Stimulated activated CD8-positive, alpha-beta memory T cell treated with anti-CD3 and anti-CD28 coated beads, Interleukin-15, amount 100 ng/mL, for 24 hours (primary cell): ENCODE measurements around the gene KLF9.

ENCODE experiments used
- DNase-seq: peaks from one replicate; pipeline ENCODE4 v3.0.0-alpha.2; 2020; ENCODE audit warnings: low read depth

Gene KLF9

DNA sequence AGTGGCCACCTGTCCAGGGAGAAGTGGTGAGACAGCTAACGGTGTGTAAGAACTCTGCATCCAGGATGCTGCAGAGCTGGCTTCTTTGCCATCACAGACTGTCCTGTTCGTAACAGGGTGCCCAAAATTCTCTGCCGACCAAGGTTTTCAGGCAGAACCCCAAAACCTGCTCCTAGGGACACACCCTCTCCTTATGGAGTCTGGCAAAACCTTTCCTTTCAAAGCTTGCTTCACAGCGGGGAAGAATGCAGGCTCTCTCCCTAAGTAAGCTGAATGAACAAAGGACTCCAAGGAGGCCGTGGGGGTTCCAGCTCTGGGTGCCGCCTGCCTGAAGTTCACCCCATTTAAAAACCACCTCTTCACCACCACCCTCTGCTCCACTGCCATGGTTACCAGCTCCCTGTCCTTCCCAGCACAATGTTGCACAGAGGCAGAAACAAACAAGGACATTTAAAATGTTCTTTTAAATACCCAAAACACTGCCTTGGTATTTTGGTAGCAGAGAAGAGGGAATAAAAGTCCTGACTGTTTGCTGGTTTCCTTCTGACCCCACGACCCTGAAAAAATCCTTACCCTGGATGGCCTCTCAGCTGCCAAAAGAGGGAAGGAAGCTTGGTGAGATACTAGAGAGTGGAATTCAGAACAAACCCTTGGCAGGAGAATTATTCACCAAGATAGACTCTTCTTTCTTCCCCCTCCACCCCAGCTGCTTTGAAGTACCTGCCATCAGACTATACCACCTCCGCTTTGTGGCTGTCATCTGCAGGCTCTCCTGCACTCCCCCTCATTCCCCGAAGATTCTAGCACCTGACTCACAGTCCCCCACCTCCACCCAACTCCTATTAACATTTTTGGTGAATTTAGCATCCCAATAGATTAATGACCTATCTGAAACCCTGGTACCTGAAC is 7.1 kb upstream of the KLF9 start:
- DNase-seq, result no peak

DNA sequence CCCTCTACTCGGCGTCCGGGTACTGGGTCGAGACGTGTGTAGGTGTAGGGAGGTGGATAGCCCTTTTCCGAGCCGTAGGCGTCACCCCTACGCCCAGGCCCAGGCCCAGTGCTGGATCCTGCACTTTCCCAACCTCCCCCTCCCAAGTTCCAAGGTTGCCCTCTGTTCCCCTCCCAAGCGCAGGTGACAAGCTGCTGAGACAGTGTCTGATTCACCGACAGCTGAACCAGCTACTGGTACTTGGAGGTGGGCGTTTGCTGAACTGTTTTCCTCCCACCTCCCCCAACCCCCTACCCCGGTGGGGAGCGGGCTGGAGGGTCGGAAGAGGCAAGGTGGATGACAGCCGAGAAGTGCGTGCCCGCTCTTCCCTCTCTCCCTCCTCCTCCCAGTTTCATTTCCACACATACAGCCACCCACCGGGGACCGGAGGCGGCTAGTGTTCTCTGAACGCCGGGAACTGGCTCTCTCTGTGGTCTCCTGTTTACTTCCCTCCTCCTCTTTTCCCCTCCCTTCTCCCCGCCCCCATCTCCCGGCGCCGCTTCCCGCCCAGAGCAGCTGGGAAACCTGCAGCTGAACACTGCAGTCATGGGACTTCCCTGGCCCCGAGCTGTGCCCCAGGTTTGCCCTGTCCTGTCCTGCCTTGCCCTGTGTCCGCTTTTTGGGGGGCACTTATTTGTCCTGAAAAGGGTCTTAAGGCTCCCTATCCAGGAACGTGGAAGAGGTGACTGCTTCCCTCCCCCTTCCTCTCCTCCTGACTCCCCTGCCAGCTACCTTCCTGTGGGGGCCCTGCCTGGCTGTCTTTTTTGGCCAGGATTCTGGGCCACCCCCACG is 6.2 kb upstream of the KLF9 start:
- DNase-seq, result peak; percentile 15

GRCh38 chr9:70419556-70420440 is 5.3 kb upstream of the KLF9 start:
- DNase-seq, result peak; percentile 60

DNA sequence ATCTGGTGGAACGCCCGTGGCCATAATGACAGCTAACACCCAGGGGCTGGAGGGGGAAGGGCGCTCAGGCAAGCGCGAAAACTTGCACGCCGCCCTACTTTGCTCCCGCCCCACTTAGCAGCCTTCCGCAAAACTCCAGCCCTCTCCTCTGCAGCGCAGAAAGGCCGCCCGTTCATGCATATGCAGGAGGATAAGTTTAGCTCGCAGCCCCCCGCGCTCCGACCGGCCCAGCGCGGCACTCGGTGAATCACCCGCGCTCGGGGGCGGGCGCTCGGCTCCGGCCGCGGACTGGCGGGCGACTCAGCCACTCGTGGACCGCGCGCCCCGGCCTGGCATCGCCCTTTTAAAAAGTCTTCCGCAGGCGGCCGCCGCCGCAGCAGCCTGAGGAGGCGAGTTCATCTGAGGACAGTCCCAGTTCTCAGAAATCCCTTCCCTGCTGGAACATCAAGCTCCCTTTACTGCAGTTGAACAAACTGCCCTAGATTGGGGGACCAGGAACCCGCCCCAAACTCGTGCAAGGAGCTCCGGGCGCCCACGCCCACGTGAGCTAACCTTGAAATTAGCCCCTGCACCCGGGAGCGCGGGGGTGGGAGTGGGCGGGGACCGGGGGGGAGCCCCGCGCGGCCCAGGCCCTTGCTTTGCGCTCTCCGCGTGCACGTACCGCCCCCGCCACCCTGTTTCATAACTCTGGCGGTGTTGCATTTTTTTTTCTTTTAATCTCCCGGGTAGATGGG is 4.5 kb upstream of the KLF9 start:
- peak; percentile 46 for DNase-seq

- DNase-seq, result no peak
Observed at GRCh38 chr9:70415476-70415875, 1.0 kb upstream of the KLF9 start.

GRCh38 chr9:70415041-70415440 is 584 bp upstream of the KLF9 start:
- DNase-seq, result no peak

DNA sequence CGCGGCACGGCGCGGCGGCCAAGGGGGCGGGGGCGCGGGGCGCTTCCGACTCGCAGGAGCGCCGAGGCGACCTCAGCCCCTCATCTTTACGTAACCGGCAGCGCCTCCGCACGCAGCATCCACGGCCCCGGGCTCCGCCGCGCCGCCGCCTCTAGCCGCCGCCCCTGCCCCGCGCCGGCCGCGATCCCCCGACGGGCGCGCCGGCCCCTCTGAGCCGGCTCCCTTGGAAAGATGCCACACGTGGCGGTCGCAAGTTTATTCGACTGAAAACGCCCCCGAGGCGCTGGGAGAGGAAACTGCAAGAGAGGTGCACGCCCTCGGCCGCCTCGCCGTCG is 1.0 kb downstream of the KLF9 start:
- peak; percentile 26 for DNase-seq

DNA sequence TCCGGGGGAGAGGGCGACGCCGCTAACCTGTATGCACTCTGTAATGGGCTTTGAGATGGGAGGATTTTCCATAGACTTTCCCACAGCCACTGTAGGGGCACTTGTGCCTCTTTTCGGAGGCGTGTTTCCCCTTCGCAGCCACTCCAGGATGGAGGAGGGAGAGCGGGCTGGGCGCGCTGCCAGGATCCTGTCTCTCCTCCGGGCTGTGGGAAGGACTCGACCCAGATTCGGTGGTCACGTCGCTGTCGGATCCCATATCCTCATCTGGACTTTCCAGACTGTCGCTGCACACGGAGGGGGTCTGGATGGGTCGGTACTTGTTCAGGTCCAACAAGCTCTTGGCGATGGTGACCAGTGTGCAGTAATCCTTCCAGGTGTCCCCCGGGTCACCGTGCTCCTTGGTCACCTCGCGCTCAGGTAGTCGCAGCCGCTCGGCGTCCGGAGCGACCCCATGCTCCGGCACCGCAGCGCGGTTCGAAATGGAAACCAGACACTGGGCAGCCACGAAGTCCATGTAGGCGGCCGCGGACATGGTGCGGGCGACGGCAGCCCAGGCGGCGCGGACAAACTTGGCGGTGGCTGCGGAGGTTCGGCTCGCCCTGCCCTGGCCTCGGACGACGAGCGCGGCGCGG is 1.5 kb downstream of the KLF9 start:
- peak; percentile 13 for DNase-seq

DNA sequence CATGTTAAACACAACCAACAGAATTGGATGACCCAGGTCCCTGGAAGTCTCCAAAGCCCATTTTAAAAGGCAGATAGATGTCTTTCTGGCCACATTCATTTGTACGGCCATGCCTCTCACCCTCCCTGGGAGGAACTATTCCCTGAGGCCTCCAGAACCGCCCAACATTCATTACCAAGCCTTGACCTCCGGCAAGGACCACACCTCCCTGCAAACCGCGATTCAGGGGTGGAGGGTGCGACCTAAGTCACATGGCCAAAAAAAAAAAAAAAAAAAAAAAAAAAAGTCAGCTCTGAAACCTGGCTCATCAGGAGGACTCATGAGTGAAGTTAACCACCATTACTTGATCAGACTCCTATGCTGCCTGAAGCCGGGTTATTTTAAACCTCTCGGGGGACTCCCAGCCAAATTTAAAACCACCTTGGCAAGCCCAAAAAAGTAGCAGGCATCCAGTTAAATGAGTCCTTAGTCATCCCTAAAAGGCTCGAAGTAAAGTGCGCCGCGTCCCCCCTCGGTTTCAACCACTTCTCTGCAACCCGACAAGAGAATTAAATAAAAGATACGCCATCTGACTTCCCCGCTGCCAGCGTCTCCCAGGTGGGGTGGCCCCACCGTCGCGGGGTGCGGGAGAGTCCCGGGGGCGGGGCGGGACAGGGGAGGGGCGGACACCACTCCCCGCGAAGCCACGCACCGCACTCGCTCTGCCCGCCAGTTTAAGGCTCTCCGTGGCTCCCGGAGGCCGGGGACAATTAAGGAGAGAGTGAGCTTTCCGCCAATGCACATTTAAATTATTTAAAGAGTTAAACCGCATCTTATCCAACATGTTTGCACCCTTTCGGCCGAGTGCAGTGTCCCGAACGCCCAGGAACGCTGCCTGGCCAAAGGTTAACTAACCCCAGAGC is 2.3 kb downstream of the KLF9 start:
- peak; percentile 37 for DNase-seq

DNA sequence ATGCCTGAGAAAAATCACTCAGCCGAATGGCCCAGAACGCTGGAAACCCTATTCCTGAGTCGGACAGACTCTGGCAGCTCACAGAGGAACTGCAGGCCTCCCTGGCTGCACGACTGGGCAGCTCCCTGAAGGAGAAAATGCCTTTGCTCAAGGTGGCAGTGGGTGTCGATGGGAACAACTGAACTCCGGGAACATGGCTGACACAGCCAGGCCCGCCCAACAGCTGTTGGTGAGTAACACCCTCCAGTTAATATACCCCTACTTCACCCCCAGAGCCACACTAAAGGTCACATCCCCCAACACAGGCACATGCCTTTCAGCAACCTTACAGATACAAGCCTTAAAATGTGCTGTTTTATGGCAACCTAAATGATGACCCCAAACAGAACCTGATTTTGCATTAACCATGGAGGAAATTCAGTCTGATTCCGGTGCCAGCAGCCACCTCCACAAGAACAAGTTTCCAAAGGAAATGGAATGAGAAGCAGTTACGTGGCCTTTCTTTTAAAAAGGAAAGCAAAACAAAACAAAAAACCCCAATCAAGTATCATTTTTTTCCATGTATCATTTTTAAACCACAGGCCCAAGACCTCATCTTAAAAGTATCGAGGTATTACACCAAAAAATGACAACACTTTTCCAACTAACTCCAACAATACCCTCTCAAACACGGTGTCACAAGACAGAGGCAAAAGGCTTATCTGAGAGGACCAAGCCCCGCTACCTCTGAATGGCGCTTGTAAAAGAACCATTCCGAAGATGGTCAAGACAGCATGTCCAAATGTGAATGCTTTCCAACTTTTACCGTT is 3.1 kb downstream of the KLF9 start:
- no peak for DNase-seq

- DNase-seq, result no peak
Observed at GRCh38 chr9:70410368-70410767, 4.1 kb downstream of the KLF9 start.

- DNase-seq, result no peak
Observed at GRCh38 chr9:70409800-70410199, 4.7 kb downstream of the KLF9 start.

- no peak for DNase-seq
Observed at GRCh38 chr9:70409280-70409679, 5.2 kb downstream of the KLF9 start.

DNA sequence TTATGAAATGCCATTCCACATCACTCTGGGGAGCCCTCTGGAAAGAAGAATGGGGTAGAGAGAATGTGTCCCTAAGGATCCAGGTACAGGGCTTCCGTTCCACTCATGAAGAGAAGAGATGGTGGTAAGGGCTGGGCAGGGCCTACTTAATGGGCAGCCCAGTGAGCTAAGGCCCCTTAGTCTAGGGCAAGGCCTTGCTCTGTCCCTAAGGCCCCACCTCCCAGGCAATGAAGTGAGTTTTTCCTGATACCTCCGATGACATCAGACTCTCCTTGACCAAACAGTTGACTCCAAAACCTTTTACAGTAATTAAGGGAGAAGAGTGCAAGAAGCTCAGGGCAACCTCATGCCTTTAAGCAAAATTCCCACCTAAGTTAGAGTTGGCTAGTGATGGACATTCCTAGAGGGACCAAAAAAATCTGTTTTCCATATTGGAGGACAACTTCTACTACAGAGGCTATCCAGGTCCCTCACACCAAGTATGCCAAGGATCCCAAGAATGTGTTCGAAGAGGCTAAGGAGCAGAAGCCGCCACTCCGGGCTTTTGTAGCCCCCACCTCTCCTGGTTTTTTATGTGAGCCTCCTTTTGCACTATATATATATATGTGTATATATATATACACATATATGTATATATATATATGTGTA is 5.9 kb downstream of the KLF9 start:
- DNase-seq, result no peak

GRCh38 chr9:70407081-70407503 is 7.4 kb downstream of the KLF9 start:
- no peak for DNase-seq

DNA sequence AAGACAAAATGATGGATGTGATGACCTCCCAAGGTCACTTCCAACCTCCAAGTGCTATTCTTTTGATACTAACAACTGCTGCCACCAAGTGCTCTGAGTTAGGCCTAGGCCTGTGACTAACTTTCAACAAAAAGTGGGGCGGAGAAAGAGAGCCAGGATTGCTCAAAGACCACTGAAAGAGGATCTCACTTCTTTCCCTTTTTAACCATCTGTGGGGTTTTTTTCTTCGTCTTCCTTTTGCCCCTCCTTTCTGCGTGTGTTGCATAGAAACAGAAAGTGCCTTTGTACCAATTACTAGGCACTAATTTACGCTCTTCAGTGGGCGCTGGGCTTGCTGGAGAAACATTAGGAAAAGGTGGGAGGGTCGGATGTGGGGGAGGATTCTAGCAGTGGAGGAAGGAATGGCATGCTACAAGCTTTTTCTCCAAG is 8.0 kb downstream of the KLF9 start:
- DNase-seq, result no peak

DNA sequence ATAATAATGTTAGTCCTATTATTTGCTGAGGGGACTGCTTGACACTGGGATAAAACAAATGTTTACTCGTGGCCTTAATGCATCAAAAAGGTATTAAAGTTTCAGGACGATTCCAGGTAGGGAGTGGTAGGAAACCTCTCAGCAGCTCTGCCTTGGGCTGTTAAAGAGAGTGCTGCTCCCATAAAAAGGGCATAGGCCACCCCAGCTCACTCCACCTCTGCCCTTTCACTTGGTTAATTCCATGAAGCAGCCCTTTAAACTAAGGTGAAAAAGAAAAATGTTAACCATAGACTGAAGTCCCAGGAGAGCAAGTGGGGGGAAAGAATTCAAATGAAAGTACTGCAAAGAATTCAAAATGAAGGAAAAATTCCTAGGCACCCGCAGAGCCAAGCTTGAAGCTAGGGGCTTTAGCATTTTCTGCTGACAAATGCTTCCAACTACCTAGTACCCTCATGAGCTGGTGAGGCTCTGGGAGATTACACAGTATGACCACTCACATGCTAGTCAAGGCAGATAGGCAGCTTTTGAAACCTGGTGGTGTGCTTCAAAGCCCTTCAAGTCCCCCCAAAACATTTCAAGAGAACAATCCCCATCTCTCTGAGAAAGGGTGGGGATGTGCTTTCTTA is 8.5 kb downstream of the KLF9 start:
- DNase-seq, result no peak

DNA sequence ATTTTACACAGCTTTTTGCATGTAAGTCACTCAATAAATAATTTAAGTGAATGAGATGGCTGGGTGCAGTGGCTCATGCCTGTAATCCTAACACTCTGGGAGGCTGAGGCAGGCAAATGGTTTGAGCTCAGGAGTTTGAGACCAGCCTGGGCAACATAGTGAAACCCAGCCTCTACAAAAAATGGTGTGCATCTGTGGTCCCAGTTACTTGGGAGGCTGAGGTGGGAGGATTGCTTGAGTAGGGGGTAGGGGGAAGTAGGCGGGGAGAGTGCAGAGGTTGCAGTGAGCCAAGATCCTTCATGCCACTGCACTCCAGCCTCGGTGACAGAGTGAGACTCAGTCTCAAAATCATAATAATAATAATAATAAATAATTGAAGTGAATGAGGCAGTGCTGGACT is 10.2 kb downstream of the KLF9 start:
- DNase-seq, result no peak
